Fibroblast of peridontal ligament (primary cell): Measurements from ENCODE around the gene SLC35B1.
"Not testable (repeated sequence)": the region's sequence is repeated elsewhere in the genome, so short reads cannot be mapped to it uniquely, and the experiment has no call there.

Source experiments
- DNase-seq: peaks from one replicate; pipeline ENCODE4 v3.0.0-alpha.2; 2010; ENCODE audit errors: extremely low read depth

The SLC35B1 gene

GRCh38 chr17:49734515-49735490 is 27.0 kb upstream of the SLC35B1 start:
- no peak for DNase-seq

- DNase-seq = no peak
Measured at GRCh38 chr17:49731435-49731831, 23.7 kb upstream of the SLC35B1 start.

GRCh38 chr17:49730785-49731434 is 23.1 kb upstream of the SLC35B1 start:
- DNase-seq = peak; percentile 44

GRCh38 chr17:49730078-49730784 is 22.5 kb upstream of the SLC35B1 start:
- peak; percentile 95 for DNase-seq

- DNase-seq = no peak
Measured at GRCh38 chr17:49729069-49729468, 21.3 kb upstream of the SLC35B1 start.

GRCh38 chr17:49728425-49728824 is 20.7 kb upstream of the SLC35B1 start:
- no peak for DNase-seq

- DNase-seq = no peak
Measured at GRCh38 chr17:49727380-49727779, 19.6 kb upstream of the SLC35B1 start.

- DNase-seq = no peak
Measured at GRCh38 chr17:49725452-49726130, 17.8 kb upstream of the SLC35B1 start.

- DNase-seq = not testable (repeated sequence)
Measured at GRCh38 chr17:49724552-49724951, 16.8 kb upstream of the SLC35B1 start.

- peak; percentile 17 for DNase-seq
Measured at GRCh38 chr17:49723423-49723822, 15.7 kb upstream of the SLC35B1 start.

- no peak for DNase-seq
Measured at GRCh38 chr17:49722066-49722465, 14.3 kb upstream of the SLC35B1 start.

GRCh38 chr17:49717371-49717861 is 9.7 kb upstream of the SLC35B1 start:
- no peak for DNase-seq

GRCh38 chr17:49716668-49717364 is 9.1 kb upstream of the SLC35B1 start:
- no peak for DNase-seq

- no peak for DNase-seq
Measured at GRCh38 chr17:49715717-49716279, 8.0 kb upstream of the SLC35B1 start.

GRCh38 chr17:49715216-49715615 is 7.5 kb upstream of the SLC35B1 start:
- no peak for DNase-seq

- no peak for DNase-seq
Measured at GRCh38 chr17:49708515-49709183, 885 bp upstream of the SLC35B1 start.

GRCh38 chr17:49707246-49707607 is 537 bp downstream of the SLC35B1 start:
- DNase-seq = no peak

- no peak for DNase-seq
Measured at GRCh38 chr17:49705254-49705653, 2.5 kb downstream of the SLC35B1 start.

- peak; percentile 56 for DNase-seq
Measured at GRCh38 chr17:49703557-49704277, 4.0 kb downstream of the SLC35B1 start.
